Central memory CD8-positive, alpha-beta T cell (primary cell): ENCODE measurements around the gene RAVER1.
"Not testable (repeated sequence)": the region's sequence is repeated elsewhere in the genome, so short reads cannot be mapped to it uniquely, and the experiment has no call there.

Experiments used
- ATAC-seq: fragments of 150-1000 bp; cut with Tn5 transposase; replicated peaks from 2 replicates; pipeline ENCODE4 v1.10.0; 2022; ENCODE audit warnings: mild to moderate bottlenecking, moderate FRiP score, moderate number of reproducible peaks; ENCODE audit not compliant: poor library complexity, severe bottlenecking; ENCODE audit errors: extremely low read depth
- DNase-seq, 2 donors: peaks; one replicate each; pipeline ENCODE4 v3.0.0; 2021; ENCODE audit warnings: low spot score in 2 of 2
- H3K27ac Mint-ChIP-seq: one replicate; pipeline ENCODE4 v1.8.0; 2022; ENCODE audit warnings: low read depth, mild to moderate bottlenecking, moderate library complexity, mixed read lengths
- H3K27me3 Mint-ChIP-seq: one replicate; pipeline ENCODE4 v1.8.0; 2022; ENCODE audit warnings: mixed read lengths
- H3K36me3 Mint-ChIP-seq: one replicate; pipeline ENCODE4 v1.8.0; 2022; ENCODE audit warnings: mild to moderate bottlenecking, moderate library complexity, mixed read lengths; ENCODE audit not compliant: insufficient read depth
- H3K4me1 Mint-ChIP-seq: one replicate; pipeline ENCODE4 v1.8.0; 2022; ENCODE audit warnings: mixed read lengths
- H3K4me3 Mint-ChIP-seq: one replicate; pipeline ENCODE4 v1.8.0; 2022; ENCODE audit warnings: mild to moderate bottlenecking, moderate library complexity, mixed read lengths
- H3K9me3 Mint-ChIP-seq: one replicate; pipeline ENCODE4 v1.8.0; 2022; ENCODE audit warnings: mixed read lengths

Gene RAVER1, protein sequence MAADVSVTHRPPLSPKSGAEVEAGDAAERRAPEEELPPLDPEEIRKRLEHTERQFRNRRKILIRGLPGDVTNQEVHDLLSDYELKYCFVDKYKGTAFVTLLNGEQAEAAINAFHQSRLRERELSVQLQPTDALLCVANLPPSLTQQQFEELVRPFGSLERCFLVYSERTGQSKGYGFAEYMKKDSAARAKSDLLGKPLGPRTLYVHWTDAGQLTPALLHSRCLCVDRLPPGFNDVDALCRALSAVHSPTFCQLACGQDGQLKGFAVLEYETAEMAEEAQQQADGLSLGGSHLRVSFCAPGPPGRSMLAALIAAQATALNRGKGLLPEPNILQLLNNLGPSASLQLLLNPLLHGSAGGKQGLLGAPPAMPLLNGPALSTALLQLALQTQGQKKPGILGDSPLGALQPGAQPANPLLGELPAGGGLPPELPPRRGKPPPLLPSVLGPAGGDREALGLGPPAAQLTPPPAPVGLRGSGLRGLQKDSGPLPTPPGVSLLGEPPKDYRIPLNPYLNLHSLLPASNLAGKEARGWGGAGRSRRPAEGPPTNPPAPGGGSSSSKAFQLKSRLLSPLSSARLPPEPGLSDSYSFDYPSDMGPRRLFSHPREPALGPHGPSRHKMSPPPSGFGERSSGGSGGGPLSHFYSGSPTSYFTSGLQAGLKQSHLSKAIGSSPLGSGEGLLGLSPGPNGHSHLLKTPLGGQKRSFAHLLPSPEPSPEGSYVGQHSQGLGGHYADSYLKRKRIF

DNA sequence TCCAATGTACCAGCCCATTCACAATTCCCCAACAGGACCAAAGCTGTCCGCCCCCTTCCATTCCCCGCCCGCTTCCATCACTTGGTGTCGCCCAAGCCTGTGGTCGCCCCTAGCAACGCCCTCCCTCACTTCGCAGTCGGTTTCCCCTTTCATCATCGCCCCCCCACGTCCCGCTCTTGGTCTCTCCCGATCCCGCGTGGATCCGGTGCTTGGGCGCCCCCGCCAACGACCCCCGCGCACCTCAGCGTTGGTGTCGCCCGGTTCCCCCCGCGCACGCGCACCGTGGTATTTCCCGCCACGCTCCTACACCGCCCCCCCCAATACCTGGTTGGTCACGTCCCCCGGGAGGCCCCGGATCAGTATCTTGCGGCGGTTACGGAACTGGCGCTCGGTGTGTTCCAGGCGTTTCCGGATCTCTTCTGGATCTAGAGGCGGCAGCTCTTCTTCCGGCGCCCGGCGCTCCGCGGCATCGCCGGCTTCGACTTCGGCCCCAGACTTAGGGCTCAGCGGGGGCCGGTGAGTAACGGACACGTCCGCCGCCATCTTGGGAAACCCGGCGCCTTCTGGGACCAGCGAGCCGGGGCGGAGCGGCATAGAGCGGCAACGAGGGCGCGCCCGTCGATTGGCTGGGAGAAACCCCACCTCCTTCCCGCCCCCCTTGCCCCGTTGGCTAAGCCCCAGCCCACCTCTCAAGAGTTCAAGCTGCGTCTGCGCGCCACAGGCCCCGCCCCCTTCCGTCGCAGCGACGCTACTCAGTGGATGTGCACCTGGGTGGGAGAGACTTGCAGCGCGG, at the start of gene RAVER1:
Gene RAVER1, minus strand, starts transcription at position 565 of the 793 bp plus-strand sequence. Its CDS starts 22 bp downstream, at position 543.
- H3K27ac Mint-ChIP-seq = peak within 1 kb of the TSS; percentile 88
- H3K4me3 Mint-ChIP-seq = peak within 1 kb of the TSS; percentile 94
- DNase-seq (peak; percentile 91 to 95), ATAC-seq (peak; percentile 96)
- H3K9me3 Mint-ChIP-seq = no peaks in the 10 kb centered on the region
- no peaks in the 10 kb centered on the region for H3K27me3 Mint-ChIP-seq
- H3K36me3 Mint-ChIP-seq = peaks cover 38% of the 10 kb centered on the region
- peaks cover 20% of the 10 kb centered on the region for H3K4me1 Mint-ChIP-seq

DNA sequence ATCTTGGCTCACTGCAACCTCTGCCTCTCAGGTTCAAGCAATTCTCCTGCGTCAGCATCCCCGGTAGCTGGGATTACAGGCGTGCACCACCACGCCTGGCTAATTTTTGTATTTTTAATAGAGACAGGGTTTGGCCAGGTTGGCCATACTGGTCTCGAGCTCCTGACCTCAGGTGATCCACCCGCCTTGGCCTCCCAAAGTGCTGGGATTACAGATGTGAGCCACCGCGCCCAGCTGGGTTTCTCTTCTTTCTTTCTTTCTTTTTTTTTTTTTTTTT, 49.8 kb upstream of the RAVER1 start:
- not testable (repeated sequence) for DNase-seq, ATAC-seq, H3K9me3 Mint-ChIP-seq, H3K27me3 Mint-ChIP-seq, H3K4me3 Mint-ChIP-seq, H3K27ac Mint-ChIP-seq
- H3K36me3 Mint-ChIP-seq = peaks cover 16% of the 10 kb centered on the region
- peaks cover 20% of the 10 kb centered on the region for H3K4me1 Mint-ChIP-seq

DNA sequence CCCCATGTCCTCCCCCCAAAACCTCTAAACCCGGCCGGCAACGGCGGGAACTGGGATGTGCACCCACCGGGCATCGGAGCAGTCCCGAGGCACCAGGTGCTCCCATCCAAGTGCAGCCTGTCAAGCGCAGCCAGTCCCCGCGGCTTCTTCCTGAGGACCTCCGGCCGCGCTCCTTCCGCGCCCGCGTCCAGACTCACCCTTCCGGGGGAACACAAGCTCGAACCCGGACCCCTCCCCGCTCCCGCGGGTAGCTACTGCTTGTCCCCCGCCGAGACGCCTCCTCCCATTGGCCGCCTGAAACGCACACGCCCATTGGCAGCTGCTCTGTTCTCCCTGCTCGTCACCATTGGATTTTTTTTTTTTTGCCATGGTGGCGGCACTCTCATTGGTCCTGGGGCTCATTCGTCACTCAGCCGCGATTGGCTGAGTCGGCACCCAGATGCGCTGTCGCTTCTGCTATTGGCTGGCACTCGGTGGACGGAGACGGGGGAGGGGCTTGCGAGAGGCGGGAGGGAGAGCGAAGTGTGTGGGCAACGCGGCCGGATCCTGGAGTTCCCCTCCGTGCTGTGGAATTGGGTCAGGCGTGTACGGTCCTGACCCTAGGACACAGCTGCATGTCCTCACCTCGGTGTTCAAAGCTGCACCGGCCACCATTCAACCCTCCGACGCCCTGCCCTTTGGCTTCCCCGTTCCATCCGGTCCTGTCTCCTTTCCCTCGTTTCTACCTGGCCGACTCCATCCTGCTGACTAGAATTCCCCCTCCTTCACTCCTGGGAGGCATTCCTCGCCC, 47.2 kb upstream of the RAVER1 start, which contains the start of gene TYK2:
Gene TYK2, minus strand, starts transcription at position 260 of the 790 bp plus-strand sequence. CDS start 2,166 bp downstream, outside the sequence.
- peaks cover 20% of the 10 kb centered on the region for H3K4me1 Mint-ChIP-seq
- DNase-seq = peak; percentile 96
- H3K4me3 Mint-ChIP-seq = peak within 1 kb of the TSS; percentile 87
- H3K27me3 Mint-ChIP-seq = no peaks in the 10 kb centered on the region
- H3K9me3 Mint-ChIP-seq = no peaks in the 10 kb centered on the region
- H3K27ac Mint-ChIP-seq = peak within 1 kb of the TSS; percentile 88
- peaks cover 29% of the 10 kb centered on the region for H3K36me3 Mint-ChIP-seq
- ATAC-seq = peak; percentile 100

DNA sequence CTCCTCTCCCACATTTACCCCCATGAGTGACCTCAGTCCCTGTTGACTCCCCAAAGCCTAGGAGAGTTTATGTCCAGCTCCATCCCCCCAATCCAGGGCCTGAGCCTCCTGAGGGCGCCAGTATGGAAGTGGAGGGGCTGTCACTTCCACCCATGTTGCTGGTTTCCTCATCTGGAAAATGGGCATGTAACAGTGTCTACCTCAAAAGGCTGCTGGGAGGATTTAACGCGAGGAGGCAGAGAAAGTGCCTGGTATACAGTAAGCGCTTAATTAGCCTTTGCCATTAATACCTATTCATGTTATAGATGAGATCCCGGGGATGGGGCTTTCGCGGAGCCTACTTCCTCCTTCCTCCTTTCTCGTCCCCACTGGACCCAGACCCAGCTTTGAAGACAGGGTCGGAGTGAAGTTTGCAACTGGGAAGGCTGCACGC, 46.6 kb upstream of the RAVER1 start:
- DNase-seq = no peak
- H3K4me1 Mint-ChIP-seq = peaks cover 20% of the 10 kb centered on the region
- peak overlapping the region; percentile 87 for H3K4me3 Mint-ChIP-seq
- H3K9me3 Mint-ChIP-seq = no peaks in the 10 kb centered on the region
- H3K27me3 Mint-ChIP-seq = no peaks in the 10 kb centered on the region
- peak overlapping the region; percentile 88 for H3K27ac Mint-ChIP-seq
- peaks cover 34% of the 10 kb centered on the region for H3K36me3 Mint-ChIP-seq
- ATAC-seq = peak; percentile 7

DNA sequence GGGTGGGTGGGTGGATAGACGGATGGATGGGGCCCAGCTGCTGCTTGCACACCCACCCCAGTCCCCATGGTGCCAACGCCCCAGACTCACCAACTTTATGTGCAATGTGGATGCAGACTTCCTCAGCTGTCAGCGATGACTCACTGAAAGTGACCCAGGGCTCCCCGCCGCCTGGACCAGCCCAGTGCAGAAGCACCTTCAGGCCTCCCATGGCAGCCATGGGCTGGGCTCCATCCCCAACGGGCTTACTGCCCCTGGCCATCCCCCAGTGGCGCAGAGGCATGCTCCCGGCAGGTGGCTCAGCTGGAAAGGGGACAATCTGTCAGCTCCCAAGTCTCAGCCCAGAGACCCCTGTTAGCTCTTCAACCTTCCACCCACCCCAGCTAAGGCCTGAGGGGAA, 44.8 kb upstream of the RAVER1 start:
- H3K36me3 Mint-ChIP-seq = peaks cover 40% of the 10 kb centered on the region
- ATAC-seq (no peak), DNase-seq (no peak)
- peaks cover 20% of the 10 kb centered on the region for H3K4me1 Mint-ChIP-seq
- H3K4me3 Mint-ChIP-seq = no peak overlapping the region
- H3K27me3 Mint-ChIP-seq = no peaks in the 10 kb centered on the region
- no peak overlapping the region for H3K27ac Mint-ChIP-seq
- no peaks in the 10 kb centered on the region for H3K9me3 Mint-ChIP-seq

DNA sequence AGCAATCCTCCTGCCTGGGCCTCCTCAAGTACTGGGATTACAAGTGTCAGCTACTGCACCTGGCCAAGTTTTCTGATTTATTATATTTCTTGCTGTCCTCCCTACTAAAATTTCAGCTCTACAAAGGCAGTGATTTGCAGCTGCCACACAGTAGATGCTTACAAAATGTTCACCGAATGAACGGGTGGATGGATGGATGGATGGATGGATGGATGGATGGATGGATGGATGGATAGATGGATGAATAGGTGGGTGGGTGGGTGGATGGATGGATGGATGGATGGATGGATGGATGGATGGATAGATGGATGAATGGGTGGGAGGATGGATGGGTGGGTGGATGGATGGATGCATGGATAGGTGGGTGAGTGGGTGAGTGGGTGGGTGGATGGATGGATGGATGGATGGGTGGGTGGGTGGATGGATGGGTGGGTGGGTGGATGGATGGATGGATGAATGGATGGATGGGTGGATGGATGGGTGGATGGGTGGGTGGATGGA, 43.9 kb upstream of the RAVER1 start:
- Mint-ChIP-seq H3K4me1 (peaks cover 20% of the 10 kb centered on the region), H3K36me3 (peaks cover 46% of the 10 kb centered on the region)
- not testable (repeated sequence) for H3K9me3 Mint-ChIP-seq, H3K4me3 Mint-ChIP-seq, DNase-seq, H3K27ac Mint-ChIP-seq, ATAC-seq, H3K27me3 Mint-ChIP-seq

DNA sequence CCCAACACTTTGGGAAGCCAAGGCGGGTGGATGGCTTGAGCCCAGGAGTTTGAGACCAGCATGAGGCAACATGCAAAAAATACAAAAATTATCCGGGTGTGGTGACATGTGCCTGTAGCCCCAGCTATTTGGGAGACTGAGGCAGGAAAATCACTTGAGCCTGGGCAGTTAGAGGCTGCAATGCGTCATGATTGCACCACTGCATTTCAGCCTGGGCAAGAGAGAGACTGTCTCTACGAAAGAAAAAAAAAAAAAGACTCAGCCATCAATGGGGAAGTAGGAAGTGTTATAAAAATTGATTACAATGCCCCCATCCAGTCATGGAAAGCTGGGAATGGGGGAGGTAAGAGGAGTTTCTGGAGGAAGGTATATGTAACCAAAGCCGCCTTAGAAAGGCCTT, 41.6 kb upstream of the RAVER1 start:
- no peaks in the 10 kb centered on the region for H3K9me3 Mint-ChIP-seq
- peaks cover 11% of the 10 kb centered on the region for H3K4me1 Mint-ChIP-seq
- no peaks in the 10 kb centered on the region for H3K27me3 Mint-ChIP-seq
- DNase-seq (no peak), ATAC-seq (no peak)
- peaks cover 45% of the 10 kb centered on the region for H3K36me3 Mint-ChIP-seq
- no peak overlapping the region for H3K27ac Mint-ChIP-seq
- no peak overlapping the region for H3K4me3 Mint-ChIP-seq

DNA sequence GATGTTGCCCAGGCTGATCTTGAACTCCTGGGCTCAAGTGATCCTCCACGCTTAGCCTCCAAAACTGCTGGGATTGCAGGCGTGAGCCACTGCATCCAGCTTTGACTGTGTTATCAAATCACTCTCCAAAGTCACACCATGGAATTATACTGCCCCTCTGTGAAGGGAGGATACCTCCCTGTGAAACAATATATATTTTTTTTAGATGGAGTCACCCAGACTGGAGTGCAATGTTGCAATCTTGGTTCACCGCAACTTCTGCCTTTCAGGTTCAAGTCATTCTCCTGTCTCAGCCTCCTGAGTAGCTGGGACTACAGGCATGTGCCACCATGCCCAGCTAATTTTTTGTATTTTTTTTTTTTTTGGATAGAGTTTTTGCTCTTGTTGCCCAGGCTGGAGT, 39.4 kb upstream of the RAVER1 start:
- no peak overlapping the region for H3K4me3 Mint-ChIP-seq
- H3K27ac Mint-ChIP-seq = no peak overlapping the region
- H3K36me3 Mint-ChIP-seq = peaks cover 53% of the 10 kb centered on the region

DNA sequence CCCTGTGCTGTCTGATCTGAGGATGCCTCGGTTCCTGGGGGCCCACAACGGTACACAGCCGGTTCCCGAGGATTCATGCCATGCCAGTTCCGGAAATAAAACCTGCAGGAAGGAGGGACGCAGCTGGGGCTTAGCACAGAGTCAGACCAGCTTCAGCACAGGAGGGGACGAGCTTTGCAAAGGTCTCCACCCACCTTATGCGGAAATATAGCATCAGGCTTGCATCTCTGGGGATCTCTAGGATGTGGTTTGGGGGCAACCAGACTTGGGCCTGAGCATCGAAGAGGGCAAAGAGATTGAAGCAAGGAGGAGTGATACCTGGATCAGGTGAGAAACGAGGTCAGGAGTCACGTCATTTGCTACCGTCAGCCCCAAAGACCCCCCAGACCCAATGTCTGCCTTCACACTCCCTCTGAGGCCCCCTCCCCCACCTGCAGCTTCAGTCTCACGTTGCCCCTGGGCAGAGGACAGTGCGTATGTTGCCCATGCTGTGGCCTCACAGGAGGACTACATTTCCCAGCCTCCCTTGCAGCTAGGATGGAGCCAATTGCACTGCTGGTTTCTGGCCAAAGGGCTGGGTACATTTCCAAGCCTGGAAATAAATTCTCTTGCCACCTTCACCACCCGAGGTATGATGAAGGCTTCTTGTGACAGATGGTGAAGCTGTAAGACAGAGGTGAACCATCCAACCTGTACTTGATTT, 34.9 kb upstream of the RAVER1 start:
- Mint-ChIP-seq H3K4me1 (peaks cover 6% of the 10 kb centered on the region), H3K9me3 (no peaks in the 10 kb centered on the region), H3K4me3 (no peak overlapping the region), H3K27ac (no peak overlapping the region), H3K27me3 (no peaks in the 10 kb centered on the region), H3K36me3 (peaks cover 54% of the 10 kb centered on the region)
- no peak for ATAC-seq
- DNase-seq = no peak

More for the DNA sequence above, 39.4 kb upstream of the RAVER1 start:
- peaks cover 6% of the 10 kb centered on the region for H3K4me1 Mint-ChIP-seq
- H3K27me3 Mint-ChIP-seq = no peaks in the 10 kb centered on the region
- ATAC-seq (no peak), DNase-seq (no peak)
- H3K9me3 Mint-ChIP-seq = no peaks in the 10 kb centered on the region

DNA sequence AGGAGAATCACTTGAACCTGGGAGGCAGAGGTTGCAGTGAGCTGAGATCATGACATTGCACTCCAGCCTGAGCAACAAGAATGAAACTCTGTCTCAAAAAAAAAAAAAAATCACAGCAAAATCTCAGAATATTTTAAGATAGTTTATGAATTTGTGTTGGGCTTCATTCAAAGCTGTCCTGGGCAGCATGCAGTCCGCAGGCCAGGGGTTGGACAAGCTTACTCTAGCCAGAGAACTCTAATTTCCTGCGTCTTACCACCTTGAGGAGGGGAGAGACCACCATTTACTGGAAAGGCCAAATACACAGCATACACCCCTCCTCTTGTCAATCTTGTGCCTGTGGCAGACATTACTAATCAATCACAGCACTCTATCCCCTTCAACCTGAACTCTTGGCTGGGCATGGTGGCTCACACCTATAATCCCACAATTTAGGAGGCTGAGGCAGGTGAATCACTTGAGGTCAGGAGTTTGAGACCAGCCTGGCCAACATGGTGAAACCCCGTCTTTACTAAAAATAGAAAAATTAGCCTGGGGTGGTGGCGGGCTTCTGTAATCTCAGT, 33.7 kb upstream of the RAVER1 start:
- DNase-seq, H3K27me3 Mint-ChIP-seq: not testable (repeated sequence)
- peaks cover 52% of the 10 kb centered on the region for H3K36me3 Mint-ChIP-seq

DNA sequence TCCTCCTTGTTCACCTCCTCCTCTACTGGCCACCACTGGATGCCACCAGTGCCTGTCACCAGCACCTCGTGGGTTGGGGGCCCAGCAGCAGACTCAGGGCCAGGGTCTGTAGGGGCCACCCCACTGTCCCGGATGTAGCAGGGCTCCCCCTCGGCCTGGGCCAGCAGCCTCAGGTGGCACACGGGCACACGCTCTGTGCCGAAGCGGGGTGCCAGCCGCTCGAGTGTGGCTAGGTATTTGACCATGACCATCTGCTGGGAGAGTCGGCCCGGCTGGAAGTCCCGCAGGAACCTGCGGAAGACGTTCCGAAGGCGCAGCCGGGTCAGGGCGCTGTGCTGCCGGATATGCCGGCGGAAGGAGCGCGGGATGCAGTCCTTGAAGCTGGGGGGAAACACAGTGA, 32.2 kb upstream of the RAVER1 start:
- H3K9me3 Mint-ChIP-seq = no peaks in the 10 kb centered on the region
- no peak overlapping the region for H3K4me3 Mint-ChIP-seq
- H3K27me3 Mint-ChIP-seq = no peaks in the 10 kb centered on the region
- peaks cover 50% of the 10 kb centered on the region for H3K36me3 Mint-ChIP-seq
- H3K27ac Mint-ChIP-seq = no peak overlapping the region
- DNase-seq = no peak
- peaks cover 6% of the 10 kb centered on the region for H3K4me1 Mint-ChIP-seq
- ATAC-seq = no peak

More for the DNA sequence above, 33.7 kb upstream of the RAVER1 start:
- H3K27ac Mint-ChIP-seq, ATAC-seq, H3K4me1 Mint-ChIP-seq, H3K4me3 Mint-ChIP-seq, H3K9me3 Mint-ChIP-seq: not testable (repeated sequence)
